ENCODE results near the gene COL9A1.

GRCh38 chr6:70298068-70298467 lies 4.8 kb downstream of the COL9A1 start:
- TF ChIP-seq, protein P1, sequence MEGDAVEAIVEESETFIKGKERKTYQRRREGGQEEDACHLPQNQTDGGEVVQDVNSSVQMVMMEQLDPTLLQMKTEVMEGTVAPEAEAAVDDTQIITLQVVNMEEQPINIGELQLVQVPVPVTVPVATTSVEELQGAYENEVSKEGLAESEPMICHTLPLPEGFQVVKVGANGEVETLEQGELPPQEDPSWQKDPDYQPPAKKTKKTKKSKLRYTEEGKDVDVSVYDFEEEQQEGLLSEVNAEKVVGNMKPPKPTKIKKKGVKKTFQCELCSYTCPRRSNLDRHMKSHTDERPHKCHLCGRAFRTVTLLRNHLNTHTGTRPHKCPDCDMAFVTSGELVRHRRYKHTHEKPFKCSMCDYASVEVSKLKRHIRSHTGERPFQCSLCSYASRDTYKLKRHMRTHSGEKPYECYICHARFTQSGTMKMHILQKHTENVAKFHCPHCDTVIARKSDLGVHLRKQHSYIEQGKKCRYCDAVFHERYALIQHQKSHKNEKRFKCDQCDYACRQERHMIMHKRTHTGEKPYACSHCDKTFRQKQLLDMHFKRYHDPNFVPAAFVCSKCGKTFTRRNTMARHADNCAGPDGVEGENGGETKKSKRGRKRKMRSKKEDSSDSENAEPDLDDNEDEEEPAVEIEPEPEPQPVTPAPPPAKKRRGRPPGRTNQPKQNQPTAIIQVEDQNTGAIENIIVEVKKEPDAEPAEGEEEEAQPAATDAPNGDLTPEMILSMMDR (IDR thresholded peaks at IDR 0.05) = no peak
- TF ChIP-seq POLR2A (IDR thresholded peaks at IDR 0.05) = no peak
